ENCODE measurements around the gene CRTAC1. TPM values are rescaled to one million over a fixed set of nuclear protein-coding genes. Genes with fewer than 3 reads are reported as not detected.

CRTAC1 gene
- polyA plus RNA-seq, 1 experiment, result not detected

DNA sequence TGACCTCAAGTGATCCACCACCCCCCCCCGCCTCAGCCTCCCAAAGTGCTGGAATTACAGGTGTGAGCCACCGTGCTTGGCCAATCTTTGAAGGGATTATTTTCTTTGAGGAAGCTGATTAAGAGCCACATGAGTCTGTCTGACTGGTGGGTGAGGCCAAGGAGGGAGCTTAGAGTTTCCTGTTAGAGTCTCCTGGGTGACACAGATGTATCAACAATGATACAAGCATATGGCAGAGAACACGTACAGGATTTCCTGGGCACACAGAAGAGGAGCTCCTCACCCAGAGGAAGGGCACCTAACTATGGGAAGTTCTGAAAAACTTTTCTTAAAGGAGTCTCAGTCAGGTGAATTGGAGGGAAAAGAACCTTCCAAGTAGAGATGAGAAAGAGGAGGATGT is 111.4 kb downstream of the CRTAC1 start:
- no peak for DNase-seq (ENCODE audit: low read depth, low spot score)
- H3K27ac ChIP-seq (ENCODE audit: low read depth, low read length), result no peak overlapping the region
- H3K9me3 ChIP-seq (ENCODE audit: control insufficient read depth, insufficient read depth, low read length), result no peaks in the 10 kb centered on the region; the same call in 1 of the 2 replicates
- H3K4me3 ChIP-seq (ENCODE audit: low read depth, low read length), result no peak overlapping the region
- TF ChIP-seq, protein P1, sequence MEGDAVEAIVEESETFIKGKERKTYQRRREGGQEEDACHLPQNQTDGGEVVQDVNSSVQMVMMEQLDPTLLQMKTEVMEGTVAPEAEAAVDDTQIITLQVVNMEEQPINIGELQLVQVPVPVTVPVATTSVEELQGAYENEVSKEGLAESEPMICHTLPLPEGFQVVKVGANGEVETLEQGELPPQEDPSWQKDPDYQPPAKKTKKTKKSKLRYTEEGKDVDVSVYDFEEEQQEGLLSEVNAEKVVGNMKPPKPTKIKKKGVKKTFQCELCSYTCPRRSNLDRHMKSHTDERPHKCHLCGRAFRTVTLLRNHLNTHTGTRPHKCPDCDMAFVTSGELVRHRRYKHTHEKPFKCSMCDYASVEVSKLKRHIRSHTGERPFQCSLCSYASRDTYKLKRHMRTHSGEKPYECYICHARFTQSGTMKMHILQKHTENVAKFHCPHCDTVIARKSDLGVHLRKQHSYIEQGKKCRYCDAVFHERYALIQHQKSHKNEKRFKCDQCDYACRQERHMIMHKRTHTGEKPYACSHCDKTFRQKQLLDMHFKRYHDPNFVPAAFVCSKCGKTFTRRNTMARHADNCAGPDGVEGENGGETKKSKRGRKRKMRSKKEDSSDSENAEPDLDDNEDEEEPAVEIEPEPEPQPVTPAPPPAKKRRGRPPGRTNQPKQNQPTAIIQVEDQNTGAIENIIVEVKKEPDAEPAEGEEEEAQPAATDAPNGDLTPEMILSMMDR (IDR thresholded peaks at IDR 0.05; ENCODE audit: low read depth, low read length), result no peak
- ChIA-PET CTCF (interaction anchor here (0.7 kb wide), 2 partner anchors 122 to 548 kb away, joined by 3 read pairs; no protein-coding TSS in a partner anchor), POLR2A (no interaction called here)
- peaks cover 16% of the 10 kb centered on the region for H3K27me3 ChIP-seq (ENCODE audit: control insufficient read depth, insufficient read depth, low read length)

DNA sequence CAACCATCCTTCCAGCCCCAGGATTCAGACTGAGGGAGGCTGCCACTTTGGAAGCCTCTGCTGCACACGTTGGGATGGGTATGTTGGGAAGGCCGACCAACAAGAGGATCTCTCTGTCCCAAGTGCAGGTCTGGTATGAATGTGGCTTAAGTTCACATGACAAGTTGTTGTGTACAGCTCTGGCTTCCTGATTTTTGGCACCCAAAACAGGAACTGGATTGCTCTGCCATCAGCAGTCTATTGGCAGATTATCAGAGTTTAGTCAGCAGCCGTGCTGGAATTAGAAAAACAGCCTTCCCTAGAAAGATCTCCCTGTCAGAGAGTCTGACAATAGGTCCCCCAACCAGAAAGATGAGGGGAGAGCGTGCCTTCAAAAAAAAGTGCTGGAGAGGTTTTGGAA is 113.8 kb downstream of the CRTAC1 start:
- TF ChIP-seq, protein P1 (IDR thresholded peaks at IDR 0.05; ENCODE audit: low read depth, low read length), result no peak

DNA sequence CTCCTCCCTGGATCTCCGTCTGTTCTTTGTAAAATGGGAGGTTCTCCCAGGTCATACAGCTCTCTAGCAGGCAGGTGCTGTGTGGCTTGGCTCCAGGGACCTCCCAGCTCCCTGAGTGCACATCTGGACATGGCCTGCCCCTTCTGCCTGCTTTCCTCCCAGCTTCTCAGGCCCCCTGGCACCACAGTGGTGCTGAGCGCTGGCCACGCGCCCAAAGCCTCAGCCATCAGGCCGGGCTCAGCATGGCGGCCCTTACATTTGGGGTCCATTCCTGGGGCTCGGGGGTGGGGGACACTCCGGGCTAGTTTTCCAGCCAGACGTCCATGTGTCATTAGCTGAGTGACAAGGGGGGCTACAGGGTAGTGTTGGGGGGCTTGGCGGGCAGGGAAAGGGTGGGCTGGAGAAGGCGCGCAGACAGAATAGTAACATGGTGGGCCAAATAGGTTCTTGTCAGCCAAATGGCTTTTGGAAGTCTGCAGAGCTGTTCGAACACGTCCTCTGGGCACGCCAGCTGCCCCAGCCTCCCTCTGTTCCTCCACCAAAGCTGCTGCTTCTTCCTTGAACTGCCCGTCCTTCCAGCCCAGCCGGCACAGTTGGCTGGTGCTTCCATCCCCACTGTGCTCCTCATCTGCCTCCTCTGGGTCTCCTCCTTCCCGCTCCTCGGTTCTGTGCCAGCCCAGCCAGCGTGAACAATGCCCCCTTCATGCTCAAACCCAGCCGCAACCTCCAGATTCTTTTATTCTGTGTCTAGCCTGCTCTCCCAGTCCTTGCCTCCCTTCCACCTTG is 114.9 kb downstream of the CRTAC1 start:
- POLR2A ChIA-PET, result no interaction called here
- CTCF ChIA-PET, result interaction anchor here (0.8 to 6.5 kb wide), 10 partner anchors 9 to 394 kb away, joined by 3 to 82 read pairs (median 5); no protein-coding TSS in a partner anchor
- no peak for DNase-seq (ENCODE audit: low read depth, low spot score)
- H3K27ac ChIP-seq (ENCODE audit: low read depth, low read length), result no peak overlapping the region
- TF ChIP-seq, protein P1 (IDR thresholded peaks at IDR 0.05; ENCODE audit: low read depth, low read length), result no peak
- peaks cover 12% of the 10 kb centered on the region for H3K27me3 ChIP-seq (ENCODE audit: control insufficient read depth, insufficient read depth, low read length)
- H3K4me3 ChIP-seq (ENCODE audit: low read depth, low read length), result no peak overlapping the region
- no peaks in the 10 kb centered on the region; the same call in 1 of the 2 replicates for H3K9me3 ChIP-seq (ENCODE audit: control insufficient read depth, insufficient read depth, low read length)

More for the DNA sequence above, 113.8 kb downstream of the CRTAC1 start:
- ChIA-PET CTCF (interaction anchor here (1.1 to 6.5 kb wide), 5 partner anchors 14 to 392 kb away, joined by 3 to 82 read pairs (median 3); no protein-coding TSS in a partner anchor), POLR2A (no interaction called here)
- Histone ChIP-seq H3K9me3 (ENCODE audit: control insufficient read depth, insufficient read depth, low read length) (no peaks in the 10 kb centered on the region; the same call in 1 of the 2 replicates), H3K27ac (ENCODE audit: low read depth, low read length) (no peak overlapping the region), H3K27me3 (ENCODE audit: control insufficient read depth, insufficient read depth, low read length) (peaks cover 12% of the 10 kb centered on the region), H3K4me3 (ENCODE audit: low read depth, low read length) (no peak overlapping the region)
- DNase-seq (ENCODE audit: low read depth, low spot score), result no peak

DNA sequence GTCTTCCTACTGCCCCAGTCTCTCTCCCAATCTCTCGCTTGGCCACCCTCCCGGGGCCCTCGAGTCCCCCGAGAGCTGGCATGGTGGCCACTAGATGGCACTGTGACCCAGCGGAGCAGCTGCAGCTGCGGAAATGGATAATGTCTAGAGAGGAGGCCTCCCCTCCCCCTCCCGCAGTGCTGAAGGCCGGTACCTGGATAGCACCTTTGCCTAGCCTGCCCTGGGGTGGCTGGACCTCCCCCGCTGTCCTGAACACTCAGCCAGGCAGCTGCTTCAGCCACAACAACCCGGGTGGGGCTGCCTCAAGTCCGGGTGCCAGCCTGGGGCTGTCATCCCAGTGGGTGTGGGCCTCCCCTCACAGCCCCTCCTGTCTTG is 115.6 kb downstream of the CRTAC1 start:
- ChIA-PET CTCF (interaction anchor here (0.8 to 6.5 kb wide), 9 partner anchors 9 to 394 kb away, joined by 3 to 82 read pairs (median 6); no protein-coding TSS in a partner anchor), POLR2A (no interaction called here)
- TF ChIP-seq, protein P1 (IDR thresholded peaks at IDR 0.05; ENCODE audit: low read depth, low read length), result peak; percentile 86
- H3K4me3 ChIP-seq (ENCODE audit: low read depth, low read length), result no peak overlapping the region
- H3K27me3 ChIP-seq (ENCODE audit: control insufficient read depth, insufficient read depth, low read length), result peaks cover 12% of the 10 kb centered on the region
- no peaks in the 10 kb centered on the region; the same call in 1 of the 2 replicates for H3K9me3 ChIP-seq (ENCODE audit: control insufficient read depth, insufficient read depth, low read length)
- H3K27ac ChIP-seq (ENCODE audit: low read depth, low read length), result no peak overlapping the region
- DNase-seq (ENCODE audit: low read depth, low spot score), result no peak
